Measurements from ENCODE around the gene ABI3BP.

- TF ChIP-seq EZH2phosphoT487 (IDR thresholded peaks at IDR 0.05; ENCODE audit: insufficient read depth, low read depth) (no peak), EZH2 (IDR thresholded peaks at IDR 0.05; ENCODE audit: insufficient read depth, poor library complexity, severe bottlenecking) (no peak)
Measured at GRCh38 chr3:100992231-100993012, 799 bp downstream of the ABI3BP start.

Data from GM23248 (cell line).